Dedifferentiated amniotic fluid mesenchymal stem cell (primary cell): ENCODE results near the gene LRP1B.
A peak's percentile ranks its signal among the peaks of the same experiment; 100 is the strongest.

ENCODE experiments used
- DNase-seq: peaks from one replicate; pipeline ENCODE4 v3.0.0-alpha.2; 2016; ENCODE audit errors: extremely low spot score

The LRP1B gene

DNA sequence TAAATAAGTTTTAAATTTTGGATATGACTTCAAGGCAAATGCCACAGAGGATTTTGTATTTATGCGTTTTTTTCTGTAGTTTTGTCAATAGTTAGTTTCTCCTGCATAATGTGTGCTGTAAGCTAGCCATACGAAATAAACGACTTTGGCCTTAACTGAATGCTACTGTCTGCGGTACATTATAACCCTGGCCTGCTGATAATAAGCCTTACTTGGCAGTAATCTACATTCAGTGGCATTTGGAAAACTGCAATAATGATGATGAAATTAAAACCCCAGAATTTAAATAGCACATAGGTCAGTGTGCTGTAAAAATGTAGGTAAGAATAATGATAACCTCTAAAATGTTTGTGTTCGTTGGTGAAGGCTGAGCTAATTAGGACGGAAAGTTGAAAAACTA, 88.8 kb downstream of the LRP1B start:
- DNase-seq: no peak

DNA sequence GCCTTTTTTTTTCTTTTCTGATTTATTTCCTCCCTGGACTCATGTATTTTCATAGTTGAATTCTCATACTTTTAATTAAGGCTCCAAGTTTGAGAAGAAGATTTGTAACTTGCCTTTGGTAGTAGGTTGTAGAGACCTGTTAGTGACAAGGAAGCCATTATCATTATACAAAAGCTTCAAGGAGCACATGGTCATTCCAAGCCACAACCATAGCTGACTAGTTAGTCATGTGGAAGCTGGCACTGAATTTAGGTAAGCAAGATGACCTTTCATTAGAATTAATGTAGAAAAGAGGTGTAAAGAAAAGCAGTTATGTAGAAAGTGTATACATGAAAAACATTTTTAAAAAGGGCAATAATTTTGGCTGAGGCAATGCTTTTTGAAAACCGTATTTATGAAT, 89.7 kb downstream of the LRP1B start:
- DNase-seq: no peak

DNA sequence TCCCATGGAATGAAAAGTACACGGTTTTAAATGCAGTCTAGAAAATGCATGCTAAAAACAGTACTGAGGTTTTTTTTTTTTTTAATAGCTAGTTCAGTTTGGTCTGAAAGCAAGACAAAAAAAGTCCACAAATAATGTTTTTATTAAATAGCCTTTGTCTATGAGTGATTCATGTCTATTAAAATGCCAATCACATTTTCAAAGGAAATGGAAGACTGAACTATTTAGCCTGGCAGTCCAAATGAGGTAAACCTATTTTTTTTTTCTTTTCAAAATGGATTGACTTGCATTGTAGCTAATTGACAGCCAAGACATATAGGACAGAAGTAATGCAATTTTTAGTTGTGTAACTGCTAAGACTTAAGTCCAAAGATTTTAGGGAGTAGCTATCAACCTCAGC, 90.3 kb downstream of the LRP1B start:
- no peak for DNase-seq

DNA sequence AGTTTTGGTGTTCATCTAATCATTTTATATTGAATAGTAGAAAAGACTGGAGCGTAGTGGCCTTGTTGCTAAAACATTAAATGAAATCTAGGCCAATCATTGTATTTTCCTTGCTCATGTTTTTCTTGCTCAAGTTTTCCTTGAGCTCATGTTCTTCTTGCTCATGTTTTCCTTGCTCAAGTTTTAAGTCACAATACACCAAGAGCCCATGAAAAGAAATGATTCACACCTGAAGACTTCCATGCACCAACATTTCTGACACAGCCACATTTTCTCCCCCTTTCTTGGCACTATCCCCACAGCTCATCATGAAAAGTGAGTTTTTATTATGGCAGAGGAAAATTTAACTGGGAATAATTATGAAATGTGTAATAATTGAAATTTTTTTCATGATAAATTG, 92.0 kb downstream of the LRP1B start:
- no peak for DNase-seq

DNA sequence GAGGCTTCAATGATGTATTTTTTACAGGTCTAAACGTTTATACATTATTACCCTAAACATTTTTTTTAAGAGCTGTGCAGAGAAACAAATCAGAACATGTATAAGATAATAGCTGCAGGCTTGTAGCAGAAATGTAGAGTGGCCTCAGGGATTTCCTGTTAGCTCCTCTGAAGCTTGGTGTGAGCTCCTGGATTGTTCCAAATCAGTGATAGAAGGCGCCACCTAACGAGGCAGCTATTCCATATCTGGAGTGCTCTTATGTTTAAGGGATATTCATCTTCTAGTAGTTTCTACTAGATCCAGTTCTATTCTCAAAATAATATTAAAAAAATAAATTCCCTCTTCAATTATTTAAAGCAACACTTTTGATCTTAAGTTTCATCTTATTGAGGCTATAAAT, 93.1 kb downstream of the LRP1B start:
- no peak for DNase-seq

DNA sequence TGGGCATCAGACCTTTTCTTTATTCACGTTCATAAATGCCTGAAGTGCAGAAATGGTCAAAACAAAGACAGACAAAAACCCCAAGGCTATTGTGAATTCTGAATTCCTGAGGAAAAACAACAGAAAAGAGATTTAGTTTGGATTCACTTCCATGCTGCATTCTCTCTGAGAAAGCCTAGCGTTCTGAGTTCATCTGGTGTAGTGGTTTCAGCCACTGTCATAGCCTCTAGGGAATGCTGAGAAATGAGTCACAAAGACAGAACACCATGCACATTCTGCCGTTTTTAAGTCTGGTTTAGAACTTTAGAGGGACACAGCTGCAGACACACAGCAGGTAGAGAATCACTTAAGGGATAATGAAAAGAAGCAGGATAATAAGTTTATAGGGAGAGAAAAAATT, 93.8 kb downstream of the LRP1B start:
- peak; percentile 31 for DNase-seq

DNA sequence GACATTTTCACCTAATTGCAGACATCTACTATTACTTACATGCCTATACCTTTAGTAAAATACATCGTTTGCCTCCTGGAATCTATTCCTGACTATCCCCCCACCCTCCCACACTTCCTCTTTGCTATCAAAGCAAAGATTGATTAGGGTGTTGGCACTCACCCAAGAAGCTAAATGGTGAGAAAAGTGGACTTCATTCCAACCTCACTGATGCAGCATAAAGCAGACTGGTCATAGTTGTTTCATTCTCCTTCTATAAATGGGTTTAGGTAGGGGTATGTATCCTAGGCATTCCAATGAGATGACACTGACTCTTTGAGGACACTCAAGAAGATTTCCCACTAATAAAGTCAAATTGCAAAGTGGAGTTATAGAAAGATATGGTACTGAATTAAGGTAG, 97.4 kb downstream of the LRP1B start:
- no peak for DNase-seq

DNA sequence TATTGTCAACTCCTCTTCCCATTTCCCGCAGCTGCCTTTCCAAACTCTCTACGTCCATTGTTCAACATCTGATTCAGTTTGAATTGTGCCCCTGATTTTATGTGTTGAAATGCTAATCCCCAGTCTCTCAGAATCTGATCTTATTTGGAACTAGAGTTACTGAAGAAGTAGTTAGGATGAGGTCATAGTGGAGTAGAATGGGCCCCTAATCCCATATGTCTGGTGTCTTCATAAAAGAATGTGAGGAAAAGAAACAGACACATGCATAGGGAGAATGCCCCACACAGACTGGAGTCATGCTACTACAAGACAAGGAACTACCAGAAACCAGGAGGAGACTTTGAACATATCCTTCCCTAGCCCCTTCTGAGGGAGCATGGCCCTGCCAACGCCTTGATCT, 99.2 kb downstream of the LRP1B start:
- no peak for DNase-seq

DNA sequence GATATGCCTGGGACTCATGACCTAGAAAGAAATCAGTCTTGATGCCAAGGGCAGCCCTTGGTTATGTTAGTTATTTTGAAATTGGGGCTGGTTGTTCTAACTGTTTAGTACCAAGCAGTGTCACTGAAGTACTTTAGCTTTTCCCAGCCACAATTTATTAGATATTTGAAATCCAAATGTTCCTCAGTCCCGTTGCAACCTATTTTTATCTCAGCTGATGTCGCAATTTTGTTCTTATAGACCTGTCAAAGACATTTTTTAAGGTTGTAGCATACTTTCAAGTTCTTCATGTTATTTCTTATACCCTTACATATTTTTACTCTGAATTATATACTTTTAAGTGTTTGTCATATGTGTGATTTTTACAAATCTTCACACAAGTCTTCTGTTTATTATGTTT, 100.1 kb downstream of the LRP1B start:
- no peak for DNase-seq

DNA sequence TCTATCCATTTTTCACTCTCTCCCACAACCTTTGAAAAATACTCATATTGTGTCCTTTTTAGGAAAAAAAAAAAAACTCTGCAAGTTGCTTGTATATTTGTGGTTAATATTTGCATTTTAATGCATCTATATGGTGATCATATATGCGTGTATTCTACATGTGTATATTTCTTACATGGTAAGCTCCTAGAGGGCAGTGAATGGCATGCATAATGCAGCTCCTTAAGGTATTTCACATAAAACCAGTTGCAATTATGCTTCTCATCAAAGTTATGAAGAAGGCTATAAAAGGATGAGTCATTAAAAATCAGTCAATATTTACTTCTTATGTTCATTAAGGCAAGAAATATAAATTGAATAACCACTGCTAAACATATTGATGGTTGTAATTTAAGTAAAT, 100.8 kb downstream of the LRP1B start:
- no peak for DNase-seq

DNA sequence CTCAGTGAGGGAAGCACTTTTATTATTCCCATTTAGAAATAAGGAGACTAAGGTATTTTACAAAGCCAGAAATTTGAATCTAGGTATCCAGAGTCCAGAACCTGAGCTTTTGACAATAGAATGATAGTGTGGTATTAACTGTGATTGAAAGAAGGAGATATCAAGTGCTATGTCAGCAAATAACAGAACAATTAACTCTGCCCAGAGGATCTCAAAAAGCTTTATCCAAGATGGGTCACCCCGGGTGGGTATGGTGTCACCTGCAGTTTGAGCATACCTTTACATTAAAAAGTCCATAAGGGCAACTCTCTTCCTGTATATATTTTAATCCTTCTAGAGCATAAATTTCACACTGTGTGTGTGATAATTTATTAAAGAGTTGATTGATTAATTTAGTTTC, 105.4 kb downstream of the LRP1B start:
- no peak for DNase-seq

DNA sequence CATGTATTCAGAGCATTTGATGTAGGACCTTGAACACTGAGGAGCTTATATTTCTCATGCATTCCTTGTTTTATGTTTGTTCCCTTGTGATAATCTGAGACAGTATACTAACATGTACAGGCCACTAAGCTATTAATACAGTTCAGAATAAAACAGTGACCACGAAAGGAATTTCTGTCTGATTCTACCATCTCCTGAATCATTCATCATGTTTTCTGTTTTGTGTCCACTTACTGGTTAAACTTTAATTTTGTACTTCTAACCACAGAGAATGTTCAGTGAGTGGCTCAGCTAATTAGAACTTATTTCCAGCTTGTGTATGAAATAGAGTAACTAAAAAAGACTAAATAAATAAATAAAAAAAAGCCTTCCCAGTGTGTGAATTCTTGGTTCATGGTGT, 110.4 kb downstream of the LRP1B start:
- no peak for DNase-seq

DNA sequence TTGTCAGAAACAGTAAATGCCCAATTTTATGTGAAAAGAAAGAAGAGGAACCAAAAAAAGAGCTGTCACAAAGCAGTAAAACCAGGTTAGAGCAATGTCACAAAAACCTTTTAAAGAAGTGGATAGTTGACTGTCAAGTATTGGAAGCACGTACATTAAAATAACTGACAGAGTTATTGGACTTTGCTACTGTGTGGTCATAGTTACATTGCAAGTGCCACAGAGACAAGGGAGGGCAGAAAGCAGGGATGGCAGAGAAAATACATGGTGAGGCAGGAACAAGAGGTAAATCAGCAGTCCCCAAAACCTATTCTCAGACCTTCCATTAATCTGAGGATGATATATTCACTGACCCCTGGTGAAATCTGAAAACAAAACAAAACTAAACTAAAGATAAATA, 116.3 kb downstream of the LRP1B start:
- no peak for DNase-seq

DNA sequence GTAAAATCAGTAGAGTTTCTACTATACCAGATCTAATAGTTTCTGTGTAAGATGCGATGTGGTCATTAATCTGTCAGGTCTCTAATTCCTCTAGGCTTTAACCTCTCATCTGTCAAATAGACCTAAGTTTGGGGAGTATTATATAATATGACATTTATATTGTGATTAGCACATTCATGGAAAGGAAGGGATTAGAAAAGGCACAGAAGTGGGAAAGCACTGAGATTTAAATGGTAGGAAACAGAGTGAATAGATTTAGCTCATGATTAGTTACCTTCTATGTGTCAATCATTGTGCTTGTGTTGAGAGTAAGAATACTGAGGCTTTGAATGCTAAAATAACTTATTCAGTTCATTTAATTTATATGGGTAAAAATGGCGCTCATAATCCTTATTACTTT, 118.0 kb downstream of the LRP1B start:
- DNase-seq: no peak

DNA sequence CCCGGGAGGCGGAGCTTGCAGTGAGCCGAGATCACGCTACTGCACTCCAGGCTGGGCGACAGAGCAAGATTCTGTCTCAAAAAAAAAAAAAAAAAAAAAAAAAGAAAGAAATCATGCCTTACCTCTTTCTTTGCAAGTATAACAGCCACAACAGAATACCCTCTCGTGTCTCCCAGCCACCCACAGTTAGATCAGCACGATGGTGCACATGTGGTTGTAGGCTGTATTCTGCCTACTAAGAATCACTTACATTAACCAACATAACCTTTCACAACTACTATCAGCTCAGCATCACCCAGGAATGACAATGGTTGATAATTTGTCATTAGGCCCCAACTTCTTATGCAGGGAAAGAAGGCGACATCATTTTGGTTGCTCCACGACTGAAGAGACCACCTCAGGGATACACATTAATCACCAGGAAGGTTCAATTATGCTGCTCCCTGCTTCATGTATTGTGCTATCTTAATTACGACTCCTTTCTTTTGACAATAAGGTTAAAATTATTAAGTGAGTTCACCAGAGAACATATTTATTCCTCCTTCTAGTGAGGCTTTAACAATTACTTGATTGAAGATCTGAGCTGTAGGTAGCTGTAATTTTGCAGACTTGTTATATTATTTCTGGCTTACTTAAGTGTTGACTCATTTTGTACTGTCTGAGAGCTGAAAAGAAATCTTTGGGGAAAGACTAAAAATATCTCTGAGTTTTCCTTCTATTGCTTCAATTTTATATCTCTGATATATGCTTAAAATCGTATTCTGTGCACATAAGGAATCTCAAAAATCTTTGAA, 120.1 kb downstream of the LRP1B start:
- no peak for DNase-seq

DNA sequence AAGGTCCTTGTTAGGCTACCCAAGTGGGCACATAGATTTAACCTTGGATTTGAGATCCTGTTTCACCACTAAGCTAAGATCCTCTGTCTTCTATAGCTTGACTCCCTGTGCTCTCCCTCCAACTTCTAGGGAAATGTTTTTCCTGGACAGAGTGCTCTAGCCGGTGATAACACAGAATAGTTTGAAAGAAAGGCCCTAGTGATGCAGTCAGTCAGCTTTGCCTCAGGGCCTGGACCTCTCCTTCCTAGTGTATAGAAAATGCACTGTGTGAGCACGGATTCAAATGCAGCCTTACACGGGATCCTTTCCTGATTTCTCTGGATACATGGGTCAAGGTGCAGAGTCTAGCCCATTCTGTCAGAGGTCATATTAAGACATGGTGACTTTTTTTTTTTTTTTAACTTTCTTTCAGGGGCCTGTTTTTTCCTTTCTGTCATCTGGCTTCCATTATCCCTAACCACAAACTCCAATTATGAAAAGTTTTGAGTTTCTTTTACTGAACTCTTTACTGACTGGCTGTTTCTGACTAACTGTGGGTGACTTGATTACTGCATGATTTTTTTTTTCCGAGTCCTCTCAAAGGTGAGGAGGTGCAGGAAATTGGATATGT, 122.6 kb downstream of the LRP1B start:
- peak; percentile 59 for DNase-seq

DNA sequence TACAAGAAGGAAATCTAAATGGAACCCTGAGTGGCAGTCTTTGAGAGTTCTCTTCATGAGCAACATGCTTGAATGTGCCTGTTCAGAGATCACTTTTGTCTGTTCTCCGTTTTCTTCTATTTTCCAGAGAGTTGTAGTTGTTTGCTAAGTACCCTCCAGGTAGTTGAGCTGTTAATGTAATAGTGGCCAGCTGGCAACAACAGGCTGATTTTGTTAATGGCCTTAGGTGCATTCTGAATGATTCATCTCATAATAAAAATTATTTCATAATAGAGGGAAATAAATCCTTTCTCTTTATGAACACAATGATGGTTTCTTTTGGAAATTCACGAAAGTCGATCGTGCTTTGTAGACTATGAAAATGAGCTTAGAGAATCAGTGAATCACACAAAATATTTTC, 136.8 kb downstream of the LRP1B start:
- DNase-seq: no peak

DNA sequence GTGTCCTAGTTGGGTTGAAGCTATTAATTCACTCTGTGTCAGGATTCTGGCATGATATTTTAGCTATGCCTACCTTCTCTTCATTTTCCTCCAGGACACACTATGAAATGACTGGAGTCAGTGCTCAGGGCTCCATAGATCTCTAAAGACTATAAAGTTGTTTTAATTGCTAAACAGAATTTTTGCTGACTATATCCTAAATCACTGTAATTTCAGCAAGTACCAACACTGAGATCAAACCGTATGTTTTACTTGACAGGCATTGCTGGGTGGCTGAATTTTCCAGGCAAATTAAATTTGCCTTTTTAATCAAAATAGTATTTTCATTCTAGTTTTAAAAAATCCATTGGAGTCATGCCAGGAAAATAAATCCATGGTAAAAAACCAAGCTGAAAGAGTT, 138.1 kb downstream of the LRP1B start:
- no peak for DNase-seq

DNA sequence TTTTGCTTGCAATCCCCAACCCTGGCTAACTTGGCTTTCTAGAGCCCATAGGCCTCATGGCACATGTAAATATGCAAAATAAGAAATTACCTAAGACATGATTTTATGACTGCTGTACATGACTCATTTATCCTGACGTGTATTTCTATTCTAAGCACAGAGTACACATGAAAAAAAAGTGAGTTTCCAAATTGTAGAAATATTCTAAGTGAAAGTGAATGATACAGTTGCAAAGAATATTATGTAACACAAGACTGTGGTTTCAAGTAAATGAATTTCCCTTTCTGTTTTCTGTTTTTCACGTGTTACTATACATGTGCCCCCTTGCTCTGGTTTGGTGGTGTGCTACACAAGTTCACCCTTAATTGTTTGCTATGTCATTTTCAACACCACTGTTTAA, 162.4 kb downstream of the LRP1B start:
- DNase-seq: no peak

DNA sequence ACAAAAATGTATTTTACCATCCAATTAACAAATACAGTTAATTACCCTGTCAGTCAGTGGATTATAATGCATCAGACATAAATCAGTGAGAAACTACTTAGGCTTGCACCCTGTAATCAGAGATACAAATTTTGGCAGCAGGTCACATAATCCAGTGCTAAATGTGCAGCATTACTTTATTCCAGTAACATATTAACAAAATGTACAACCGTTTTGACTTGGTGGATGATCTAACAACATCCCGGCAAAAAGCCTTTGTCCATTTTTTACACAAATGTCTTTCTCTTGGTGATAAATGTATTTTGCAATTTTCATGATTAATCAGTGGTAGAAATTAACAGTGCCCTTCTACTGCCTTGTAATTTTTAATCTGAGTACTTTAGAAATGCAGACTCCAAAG, 162.8 kb downstream of the LRP1B start:
- DNase-seq: no peak

DNA sequence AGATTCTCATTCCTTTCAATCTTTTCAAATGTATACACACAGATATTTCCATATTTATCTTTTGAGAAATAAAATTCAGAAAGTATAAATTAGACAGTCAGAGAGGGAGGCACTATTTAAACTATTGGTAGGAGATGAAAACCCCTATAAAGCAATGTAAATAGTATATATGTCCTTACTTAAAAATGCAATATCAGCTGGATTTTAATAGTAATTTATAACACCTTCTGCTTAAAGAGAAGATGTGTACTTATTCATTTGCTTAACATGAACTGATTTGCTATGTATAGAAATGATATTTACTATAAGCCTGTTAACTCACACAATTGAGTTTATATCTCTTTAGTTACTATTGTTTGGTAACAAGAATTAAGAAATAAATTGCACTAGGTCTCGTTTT, 163.3 kb downstream of the LRP1B start:
- no peak for DNase-seq

DNA sequence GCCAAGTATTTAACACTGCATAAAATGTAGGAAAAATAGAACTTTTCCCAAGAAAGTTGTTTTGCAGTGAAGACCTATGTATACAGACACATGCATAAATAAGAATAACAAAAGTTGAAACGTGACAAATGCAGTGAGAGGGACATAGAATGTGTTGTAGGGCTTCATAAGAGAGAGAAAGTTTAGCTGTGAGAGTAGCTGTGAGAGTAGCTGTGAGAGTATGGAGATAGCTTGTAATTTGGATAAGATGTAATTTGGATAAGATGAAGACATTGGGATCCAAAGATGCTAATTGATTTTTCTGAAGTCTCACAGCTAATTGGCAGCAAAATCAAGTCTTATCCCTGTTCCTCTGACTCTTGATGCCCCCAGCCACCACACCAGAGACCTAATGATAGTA, 170.9 kb downstream of the LRP1B start:
- no peak for DNase-seq

DNA sequence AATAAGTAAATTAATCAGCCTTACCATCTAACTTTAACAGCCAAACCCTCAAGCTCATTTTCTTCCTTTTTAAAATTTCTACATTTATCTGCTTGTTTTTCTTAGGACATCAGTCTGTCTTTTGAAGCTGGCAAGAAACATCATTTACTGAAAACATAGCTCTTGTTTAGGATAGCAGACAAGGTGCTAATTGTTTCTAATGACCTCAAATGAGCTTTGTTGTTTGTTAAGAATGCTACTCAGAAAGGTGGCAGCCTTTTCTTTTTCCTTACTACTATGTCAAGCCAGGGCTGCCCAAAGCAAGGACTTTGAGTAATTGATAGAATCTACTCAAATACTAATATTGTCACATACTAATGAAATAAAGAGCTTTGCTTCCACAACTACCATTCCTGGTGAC, 171.8 kb downstream of the LRP1B start:
- no peak for DNase-seq
